ENCODE measurements around the gene DPP6.

GRCh38 chr7:154497751-154498150 is 445.6 kb downstream of the DPP6 start:
- TF ChIP-seq POLR2A (IDR thresholded peaks at IDR 0.05; ENCODE audit: low read depth, low read length) (no peak), POLR2AphosphoS5 (IDR thresholded peaks at IDR 0.05; ENCODE audit: low read depth, low read length) (no peak), TAF1 (IDR thresholded peaks at IDR 0.05; ENCODE audit: low read depth, low read length) (no peak), SPI1 (IDR thresholded peaks at IDR 0.05; ENCODE audit: low read depth, low read length) (no peak), POU2F2 (IDR thresholded peaks at IDR 0.05; ENCODE audit: low read depth, low read length) (no peak), PAX5 (IDR thresholded peaks at IDR 0.05; ENCODE audit: insufficient read depth, low read length, severe bottlenecking) (no peak)
